ENCODE results near the gene ERG.

DNA sequence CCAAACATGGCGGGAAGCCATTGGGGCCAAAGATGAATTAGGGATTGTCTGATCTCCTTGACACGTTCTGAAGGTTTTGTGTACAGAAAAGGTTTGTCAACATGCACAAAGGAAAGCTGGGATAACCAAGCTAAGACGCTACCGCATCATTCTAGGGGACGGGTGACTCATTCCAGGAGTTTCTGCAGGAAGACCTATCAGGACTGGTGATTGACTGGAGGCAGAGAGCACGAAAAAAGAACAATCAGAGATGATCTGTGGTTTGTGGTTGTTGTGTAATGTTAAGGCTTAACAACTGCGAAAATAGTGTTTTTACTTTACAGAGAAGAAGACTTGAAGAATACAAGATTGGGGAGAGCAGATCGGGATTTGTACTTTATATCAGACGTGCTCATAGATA, 22.2 kb upstream of the ERG start:
- TF ChIP-seq EZH2 (IDR thresholded peaks at IDR 0.05; ENCODE audit: low read length, missing control alignments): no peak
- TF ChIP-seq, protein P1, sequence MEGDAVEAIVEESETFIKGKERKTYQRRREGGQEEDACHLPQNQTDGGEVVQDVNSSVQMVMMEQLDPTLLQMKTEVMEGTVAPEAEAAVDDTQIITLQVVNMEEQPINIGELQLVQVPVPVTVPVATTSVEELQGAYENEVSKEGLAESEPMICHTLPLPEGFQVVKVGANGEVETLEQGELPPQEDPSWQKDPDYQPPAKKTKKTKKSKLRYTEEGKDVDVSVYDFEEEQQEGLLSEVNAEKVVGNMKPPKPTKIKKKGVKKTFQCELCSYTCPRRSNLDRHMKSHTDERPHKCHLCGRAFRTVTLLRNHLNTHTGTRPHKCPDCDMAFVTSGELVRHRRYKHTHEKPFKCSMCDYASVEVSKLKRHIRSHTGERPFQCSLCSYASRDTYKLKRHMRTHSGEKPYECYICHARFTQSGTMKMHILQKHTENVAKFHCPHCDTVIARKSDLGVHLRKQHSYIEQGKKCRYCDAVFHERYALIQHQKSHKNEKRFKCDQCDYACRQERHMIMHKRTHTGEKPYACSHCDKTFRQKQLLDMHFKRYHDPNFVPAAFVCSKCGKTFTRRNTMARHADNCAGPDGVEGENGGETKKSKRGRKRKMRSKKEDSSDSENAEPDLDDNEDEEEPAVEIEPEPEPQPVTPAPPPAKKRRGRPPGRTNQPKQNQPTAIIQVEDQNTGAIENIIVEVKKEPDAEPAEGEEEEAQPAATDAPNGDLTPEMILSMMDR (conservative IDR thresholded peaks at IDR 0.05 in 1 of 2, IDR thresholded peaks at IDR 0.05 in 1 of 2; ENCODE audit: low read depth in 1 of 2, low read length in 2 of 2): no peak

All from fibroblast of lung (primary cell).